GM21786 (cell line): Measurements from ENCODE around the gene FUT7.

Experiments used
- ATAC-seq: cut with Tn5 transposase; IDR thresholded peaks from one replicate; pipeline ENCODE4 v1.9.1; 2021; ENCODE audit not compliant: unreplicated experiment

FUT7 gene

DNA sequence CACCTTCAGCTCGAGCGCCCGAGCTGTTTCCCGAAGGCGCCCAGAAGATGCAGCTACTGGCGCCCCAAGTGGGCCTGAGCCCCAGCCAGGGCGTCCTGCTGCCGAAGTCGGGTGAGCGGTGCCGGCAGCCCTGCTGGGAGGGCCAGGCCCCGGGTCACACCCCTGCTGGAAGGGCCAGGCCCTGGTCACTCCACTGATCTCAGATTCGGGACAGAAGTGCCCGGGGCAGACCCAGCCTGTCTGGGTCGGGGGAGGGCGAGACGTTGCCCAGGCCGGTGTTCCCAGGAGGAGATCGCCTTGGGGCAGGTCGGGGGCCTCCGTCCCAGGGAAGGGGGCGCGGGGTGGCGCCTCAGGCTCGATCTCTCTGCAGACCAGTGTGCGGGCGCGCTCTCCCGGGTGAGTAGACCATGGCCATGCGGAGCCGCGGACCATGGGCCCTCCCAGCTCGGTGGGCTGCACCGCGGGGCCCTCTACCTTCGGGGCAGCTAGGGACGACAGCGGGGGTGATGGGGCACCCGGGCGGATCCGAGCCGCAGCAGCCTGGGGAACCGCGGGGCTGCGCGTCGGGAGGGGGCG lies 46.8 kb downstream of the FUT7 start:
- no peak for ATAC-seq

- no peak for ATAC-seq
Observed at GRCh38 chr9:136984464-136985026, 47.3 kb downstream of the FUT7 start.

DNA sequence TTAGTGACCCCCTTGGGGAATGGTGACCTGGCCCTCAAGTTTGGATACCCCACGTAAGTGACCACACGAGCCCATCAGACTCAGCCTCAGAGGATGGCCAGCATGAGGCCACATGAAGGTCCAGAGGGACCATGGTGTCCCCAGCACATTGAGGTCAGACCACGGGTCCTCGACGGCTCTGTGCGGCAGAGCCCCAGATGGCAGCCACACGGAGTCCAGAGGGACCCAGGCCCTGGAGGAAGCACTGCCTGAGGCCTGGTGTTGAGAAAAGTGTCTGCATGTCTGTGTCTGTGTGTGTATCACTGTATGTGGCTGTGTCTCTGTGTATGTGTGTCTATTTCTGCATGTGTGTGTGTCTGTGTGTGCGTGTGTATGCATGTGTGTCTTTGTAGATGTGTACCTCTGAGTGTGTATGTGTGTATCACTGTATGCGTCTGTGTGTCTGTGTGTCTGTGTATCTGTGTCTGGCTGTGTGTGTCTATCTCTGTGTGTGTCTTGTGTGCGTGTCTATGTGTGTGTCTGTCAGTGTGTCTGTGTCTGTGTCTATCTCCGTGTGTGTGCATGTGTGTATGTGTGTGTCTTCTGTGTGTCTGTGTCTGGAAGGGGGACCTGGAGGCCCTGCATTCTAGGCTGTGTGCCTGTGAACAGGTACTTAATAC lies 48.1 kb downstream of the FUT7 start:
- no peak for ATAC-seq

DNA sequence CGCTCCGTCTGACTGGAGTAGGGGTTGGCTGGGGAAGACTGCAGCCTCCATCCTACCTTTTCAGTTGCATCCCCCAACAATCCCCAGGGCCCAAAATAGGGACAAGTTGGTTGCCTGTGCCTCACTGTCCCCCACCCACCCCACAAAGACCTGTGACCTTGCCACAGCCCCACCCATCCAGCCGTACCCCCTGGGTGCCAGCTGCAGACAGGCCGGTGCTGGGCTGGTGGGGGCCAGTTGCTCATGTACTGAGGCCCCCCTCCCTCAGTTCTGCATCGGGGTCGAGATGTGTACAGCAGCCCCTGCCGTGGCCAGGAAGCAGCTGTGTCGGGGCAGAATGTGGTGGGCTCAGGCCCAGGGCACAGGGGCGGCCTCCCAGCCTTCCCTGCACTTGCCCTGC lies 48.7 kb downstream of the FUT7 start:
- ATAC-seq: no peak

DNA sequence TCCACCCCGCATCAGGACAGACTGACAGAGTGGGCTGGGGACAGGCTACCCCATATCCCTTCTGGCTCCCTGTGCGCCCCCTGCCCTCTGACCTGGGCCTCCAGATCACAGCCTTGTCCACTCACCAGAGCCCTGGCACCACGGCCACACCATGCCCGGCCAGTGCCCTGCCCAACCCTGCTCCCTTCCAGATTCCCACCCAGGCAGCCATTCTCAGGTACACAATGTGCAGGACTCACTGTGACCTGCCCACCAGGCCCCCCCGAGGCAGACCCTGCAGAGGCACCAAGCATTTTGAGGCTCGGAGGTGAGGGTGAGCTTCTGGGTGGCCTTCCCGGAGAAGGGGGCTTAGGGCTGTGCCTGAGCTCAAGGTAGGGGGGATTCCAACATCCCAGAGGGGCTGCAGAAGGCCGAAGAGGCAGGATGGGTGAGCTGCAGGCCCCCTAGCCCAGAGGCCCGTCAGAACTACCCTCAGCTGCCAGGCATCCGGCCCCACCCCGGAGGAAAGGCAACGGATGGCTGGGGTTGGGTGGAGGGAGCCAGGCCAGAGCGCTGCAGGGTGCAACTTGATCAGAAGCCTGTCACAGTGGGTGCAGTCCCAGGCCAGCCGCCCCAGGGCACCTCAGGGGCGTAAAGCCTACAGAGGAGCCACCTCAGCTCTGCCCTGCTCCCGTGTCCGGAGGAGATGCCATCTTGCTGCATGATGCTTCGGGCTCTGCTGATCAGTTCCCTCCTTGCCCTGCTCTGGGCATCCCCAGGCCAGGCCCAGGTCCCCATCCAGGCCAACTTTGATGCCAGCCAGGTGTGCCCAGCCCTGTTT lies 49.4 kb downstream of the FUT7 start, which contains the start of gene LCNL1:
LCNL1 (plus strand) TSS at position 762 of the 820 bp plus-strand sequence. CDS start 594 bp downstream, outside the sequence.
- no peak for ATAC-seq

DNA sequence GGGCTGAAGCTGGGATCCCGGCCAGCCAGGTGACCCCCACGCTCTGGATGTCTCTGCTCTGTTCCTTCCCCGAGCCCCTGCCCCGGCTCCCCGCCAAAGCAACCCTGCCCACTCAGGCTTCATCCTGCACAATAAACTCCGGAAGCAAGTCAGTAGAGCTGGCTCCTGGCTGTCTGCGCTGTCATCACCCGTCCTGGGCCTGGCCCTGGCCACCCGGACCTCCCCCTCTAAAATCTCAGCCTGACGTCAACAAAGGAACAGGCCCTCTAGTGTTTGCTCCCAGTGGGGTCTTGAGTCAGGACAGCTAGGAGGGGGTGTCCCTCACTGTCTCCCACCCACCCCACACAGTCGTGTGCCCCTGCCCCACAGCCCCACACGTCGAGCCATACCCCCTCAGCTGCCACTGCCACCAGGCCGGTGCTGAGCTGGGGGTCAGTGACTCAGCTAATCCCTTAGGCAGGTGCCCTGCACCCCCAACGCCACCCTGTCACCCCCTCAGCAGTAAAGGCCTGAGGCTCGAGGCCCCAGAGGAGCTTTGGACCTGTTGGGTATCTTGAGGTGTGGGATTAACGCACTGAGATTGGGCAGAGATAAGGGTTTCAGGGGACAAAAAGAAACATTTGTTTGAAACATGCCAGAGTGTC lies 50.2 kb downstream of the FUT7 start:
- ATAC-seq: no peak

GRCh38 chr9:136980669-136981478 lies 51.0 kb downstream of the FUT7 start:
- ATAC-seq: no peak
